K562 (cell line): ENCODE results near the gene SUN5. TPM values are rescaled to one million over a fixed set of nuclear protein-coding genes. Genes with fewer than 3 reads are reported as not detected.

Experiments used
- ATAC-seq: fragments of 200-7000 bp; cut with Tn5 transposase; 3 replicates; pipeline ENCODE4 v1.9.1; 2020; ENCODE audit warnings: moderate library complexity
- BruUV-seq: library from RNA; stranded (reverse); fragments of 400-500 nt; replicated peaks from 2 replicates; lab custom pipeline; 2021; lab: Mats Ljungman, UMichigan
- CTCF ChIA-PET: fragments of 300-600 bp; formaldehyde crosslinking; extraction: SDS; loops from one replicate; lab custom pipeline; 2021; ENCODE audit warnings: low intra/inter-chr PET ratio; lab: Yijun Ruan, JAX
- POLR2A ChIA-PET: fragments of 300-600, 350-650 bp; sonication (Branson Sonifier 250); formaldehyde crosslinking; extraction: SDS; loops from one replicate; lab custom pipeline; 2021; ENCODE audit warnings: antibody characterized with exemption, inconsistent platforms; lab: Yijun Ruan, JAX
- DNase-seq, 4 experiments: peaks; one replicate each; pipeline versions ENCODE4 v3.0.0 to v3.0.0-alpha.2; 2011 to 2018; ENCODE audit warnings: low spot score in 3 of 4, mixed read lengths in 3 of 4; ENCODE audit errors: extremely low read depth in 1 of 4
- FAIRE-seq: peaks from 2 replicates; lab custom pipeline; 2011; peaks lifted over from hg19 to GRCh38; lab: Jason Lieb, UNC
- H2AFZ ChIP-seq: 2 replicates; pipeline ENCODE4 v1.6.0; 2011; ENCODE audit warnings: low read depth, low read length, control low read depth, inconsistent platforms
- H3K27ac ChIP-seq: fragments of 200-600 bp; 3 replicates; pipeline ENCODE4 v1.8.0; 2011; ENCODE audit warnings: low read depth, mild to moderate bottlenecking, control low read depth, inconsistent platforms, low read length, moderate library complexity, mixed read lengths; ENCODE audit errors: extremely low read depth
- H3K27me3 ChIP-seq, 2 experiments: fragments of 300-600 bp in 1 of 2; 2 replicates in 1 of 2; 3 replicates in 1 of 2; pipeline versions ENCODE4 v1.6.0 to v1.8.0; 2011; ENCODE audit warnings: inconsistent platforms in 2 of 2, low read length in 2 of 2, mild to moderate bottlenecking in 1 of 2, mixed read lengths in 1 of 2, moderate library complexity in 1 of 2; ENCODE audit not compliant: control insufficient read depth in 2 of 2, insufficient read depth in 2 of 2
- H3K36me3 ChIP-seq: fragments of 300-600 bp; 3 replicates; pipeline ENCODE4 v1.8.0; 2011; ENCODE audit warnings: mild to moderate bottlenecking, low read length, inconsistent platforms; ENCODE audit not compliant: control insufficient read depth, insufficient read depth
- H3K4me1 ChIP-seq, 2 experiments: fragments of 200-600 bp in 1 of 2; replicated peaks in 1 of 2; 2 replicates in 1 of 2; 3 replicates in 1 of 2; pipeline versions ENCODE4 v1.5.1 to v1.8.0; 2011; ENCODE audit warnings: inconsistent platforms in 2 of 2, low read length in 2 of 2, mild to moderate bottlenecking in 1 of 2, mixed read lengths in 1 of 2, moderate library complexity in 1 of 2; ENCODE audit not compliant: control insufficient read depth in 2 of 2, insufficient read depth in 2 of 2
- H3K4me2 ChIP-seq: 2 replicates; pipeline ENCODE4 v1.6.1; 2011; ENCODE audit warnings: low read length, control low read depth, inconsistent platforms, mixed read lengths; ENCODE audit not compliant: insufficient read depth
- H3K4me3 ChIP-seq: fragments of 200-600 bp; sonication (generic), shearing (Covaris generic); 2 replicates; pipeline ENCODE4 v1.5.1; 2016; ENCODE audit warnings: control low read depth, inconsistent platforms
- H3K79me2 ChIP-seq: fragments of 200-600 bp; 3 replicates; pipeline ENCODE4 v1.8.0; 2011; ENCODE audit warnings: low read length, inconsistent platforms; ENCODE audit not compliant: control insufficient read depth, insufficient read depth
- H3K9ac ChIP-seq, 2 experiments: 2 replicates each; pipeline versions ENCODE4 v1.6.0 to v1.6.1; 2011; ENCODE audit warnings: low read depth in 2 of 2, low read length in 2 of 2, control low read depth in 1 of 2, inconsistent platforms in 1 of 2, mild to moderate bottlenecking in 1 of 2, mixed read lengths in 1 of 2; ENCODE audit not compliant: insufficient read depth in 1 of 2
- H3K9me1 ChIP-seq: one replicate; pipeline ENCODE4 v1.6.0; 2011; ENCODE audit warnings: inconsistent platforms, mild to moderate bottlenecking, low read length, moderate library complexity; ENCODE audit not compliant: control insufficient read depth, insufficient read depth
- H3K9me3 ChIP-seq: replicated peaks from 2 replicates; pipeline ENCODE4 v1.5.1; 2011; ENCODE audit warnings: low read depth, low read length, inconsistent platforms; ENCODE audit not compliant: control insufficient read depth, insufficient read depth
- H4K20me1 ChIP-seq: replicated peaks from 2 replicates; pipeline ENCODE4 v1.6.1; 2011; ENCODE audit warnings: low read length, inconsistent platforms, mixed read lengths; ENCODE audit not compliant: control insufficient read depth, insufficient read depth
- ESRRB ChIP-seq: fragments of 250-450 bp; sonication (Bioruptor Pico); IDR thresholded peaks from 2 replicates; pipeline ENCODE4 v1.5.0; 2020; ENCODE audit warnings: mild to moderate bottlenecking, moderate library complexity, borderline replicate concordance
- FOS ChIP-seq: IDR thresholded peaks from 3 replicates; pipeline ENCODE4 v1.6.1; 2011; ENCODE audit not compliant: insufficient read length; ENCODE audit errors: extremely low read depth
- RAD21 ChIP-seq, 2 experiments: fragments of 250-450 bp in 1 of 2; fragments of 450-650 bp in 1 of 2; sonication (Bioruptor Pico) in 1 of 2; formaldehyde crosslinking in 1 of 2; IDR thresholded peaks in 1 of 2; conservative IDR thresholded peaks in 1 of 2; 2 replicates each; pipeline versions ENCODE4 v1.4.0 to v1.8.0; 2020 to 2022; ENCODE audit warnings: mild to moderate bottlenecking in 2 of 2, moderate library complexity in 1 of 2
- SMC3 ChIP-seq: conservative IDR thresholded peaks from 2 replicates; pipeline ENCODE4 v1.6.1; 2011; ENCODE audit warnings: low read depth, low read length, improper control_type of control experiment; ENCODE audit not compliant: insufficient read depth
- WGBS: fragments of 100-300 bp; shearing (Covaris generic); methylation state at CpG from one replicate; pipeline ENCODE4 v1.1.6; 2016; ENCODE audit warnings: low coverage, mixed read lengths; ENCODE audit not compliant: insufficient coverage; ENCODE audit errors: missing lambda C conversion rate; 5-methylcytosine and 5-hydroxymethylcytosine counted together
- in situ Hi-C: fragments of 300-500 bp; cut with MboI; formaldehyde crosslinking; loops from 4 replicates; pipeline ENCODE4 v1.15.0; 2018; ENCODE audit warnings: inconsistent platforms, mixed read lengths
- intact Hi-C: fragments of 100-400 bp; cut with micrococcal nuclease; formaldehyde crosslinking; loops from 2 replicates; pipeline ENCODE4 v1.14.2; 2022
- polyA plus RNA-seq, 8 experiments: library from polyadenylated mRNA; depleted of rRNA in 4 of 8; stranded (reverse) in 5 of 8; unstranded in 3 of 8; fragments of >200 nt; fragmentation: Nextera tagmentation in 2 of 8; fragmentation: Illumina TruSeq in 1 of 8; extraction: Ambion mirVana in 2 of 8; extraction: Trizol in 1 of 8; gene quantifications; 2 replicates each; pipeline versions ENCODE4 v1.2.1 to v1.2.3, GENCODE V29; 2011 to 2014; ENCODE audit warnings: inconsistent platforms in 1 of 8, missing spikeins in 1 of 8
- total RNA-seq, 7 experiments: library from RNA; depleted of rRNA in 6 of 7; stranded (reverse); fragments of >200 nt in 6 of 7; fragmentation: Illumina TruSeq in 2 of 7; extraction: Trizol in 2 of 7; gene quantifications; 2 replicates each; pipeline versions ENCODE4 v1.2.1 to v1.2.3, GENCODE V29; 2011 to 2021; ENCODE audit warnings: low replicate concordance in 1 of 7
- TF ChIP-seq, protein P1 (sequence below): fragments of 200-800 bp; sonication (Bioruptor generic); IDR thresholded peaks from 2 replicates; pipeline ENCODE4 v1.6.1; 2017; ENCODE audit warnings: missing genetic modification characterization, missing compliant biosample characterization
- TF ChIP-seq, protein P2 (sequence below): fragments of 250-450 bp; sonication (Bioruptor Pico); IDR thresholded peaks from 2 replicates; pipeline ENCODE4 v1.4.0; 2020; ENCODE audit warnings: mild to moderate bottlenecking, moderate library complexity, borderline replicate concordance
- TF ChIP-seq, protein P3 (sequence below): fragments of 450-650 bp; IDR thresholded peaks from 2 replicates; pipeline ENCODE4 v1.6.1; 2016; ENCODE audit warnings: mild to moderate bottlenecking

The SUN5 gene
- total and polyA plus RNA-seq, 9 of the 15 experiments (the other 6 are each of a cell fraction or from before 2014, with no cell fraction given): not detected

DNA sequence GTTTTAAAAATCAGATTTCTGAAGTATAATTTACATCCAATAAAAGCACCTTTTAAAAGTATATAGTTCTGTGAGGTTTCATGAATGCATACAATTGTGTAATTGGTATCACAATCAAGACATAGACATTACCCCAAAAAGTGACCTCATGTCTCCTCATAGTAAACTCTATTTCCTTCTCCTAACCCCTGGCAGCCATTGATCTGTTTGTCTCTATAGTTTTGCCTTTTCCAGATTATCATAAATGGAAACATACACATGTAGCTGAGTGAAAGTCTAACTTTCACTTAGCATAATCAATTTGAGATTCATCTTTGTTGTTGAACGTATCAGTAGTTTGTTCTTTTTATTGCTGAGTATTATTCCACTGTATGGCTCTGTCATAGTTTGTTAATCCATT lies 57.6 kb downstream of the SUN5 start (continued):
- TF ChIP-seq, protein P1, sequence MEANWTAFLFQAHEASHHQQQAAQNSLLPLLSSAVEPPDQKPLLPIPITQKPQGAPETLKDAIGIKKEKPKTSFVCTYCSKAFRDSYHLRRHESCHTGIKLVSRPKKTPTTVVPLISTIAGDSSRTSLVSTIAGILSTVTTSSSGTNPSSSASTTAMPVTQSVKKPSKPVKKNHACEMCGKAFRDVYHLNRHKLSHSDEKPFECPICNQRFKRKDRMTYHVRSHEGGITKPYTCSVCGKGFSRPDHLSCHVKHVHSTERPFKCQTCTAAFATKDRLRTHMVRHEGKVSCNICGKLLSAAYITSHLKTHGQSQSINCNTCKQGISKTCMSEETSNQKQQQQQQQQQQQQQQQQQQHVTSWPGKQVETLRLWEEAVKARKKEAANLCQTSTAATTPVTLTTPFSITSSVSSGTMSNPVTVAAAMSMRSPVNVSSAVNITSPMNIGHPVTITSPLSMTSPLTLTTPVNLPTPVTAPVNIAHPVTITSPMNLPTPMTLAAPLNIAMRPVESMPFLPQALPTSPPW: no peak
- TF ChIP-seq, protein P2, sequence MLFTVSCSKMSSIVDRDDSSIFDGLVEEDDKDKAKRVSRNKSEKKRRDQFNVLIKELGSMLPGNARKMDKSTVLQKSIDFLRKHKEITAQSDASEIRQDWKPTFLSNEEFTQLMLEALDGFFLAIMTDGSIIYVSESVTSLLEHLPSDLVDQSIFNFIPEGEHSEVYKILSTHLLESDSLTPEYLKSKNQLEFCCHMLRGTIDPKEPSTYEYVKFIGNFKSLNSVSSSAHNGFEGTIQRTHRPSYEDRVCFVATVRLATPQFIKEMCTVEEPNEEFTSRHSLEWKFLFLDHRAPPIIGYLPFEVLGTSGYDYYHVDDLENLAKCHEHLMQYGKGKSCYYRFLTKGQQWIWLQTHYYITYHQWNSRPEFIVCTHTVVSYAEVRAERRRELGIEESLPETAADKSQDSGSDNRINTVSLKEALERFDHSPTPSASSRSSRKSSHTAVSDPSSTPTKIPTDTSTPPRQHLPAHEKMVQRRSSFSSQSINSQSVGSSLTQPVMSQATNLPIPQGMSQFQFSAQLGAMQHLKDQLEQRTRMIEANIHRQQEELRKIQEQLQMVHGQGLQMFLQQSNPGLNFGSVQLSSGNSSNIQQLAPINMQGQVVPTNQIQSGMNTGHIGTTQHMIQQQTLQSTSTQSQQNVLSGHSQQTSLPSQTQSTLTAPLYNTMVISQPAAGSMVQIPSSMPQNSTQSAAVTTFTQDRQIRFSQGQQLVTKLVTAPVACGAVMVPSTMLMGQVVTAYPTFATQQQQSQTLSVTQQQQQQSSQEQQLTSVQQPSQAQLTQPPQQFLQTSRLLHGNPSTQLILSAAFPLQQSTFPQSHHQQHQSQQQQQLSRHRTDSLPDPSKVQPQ: no peak
- no peak for TF ChIP-seq FOS

DNA sequence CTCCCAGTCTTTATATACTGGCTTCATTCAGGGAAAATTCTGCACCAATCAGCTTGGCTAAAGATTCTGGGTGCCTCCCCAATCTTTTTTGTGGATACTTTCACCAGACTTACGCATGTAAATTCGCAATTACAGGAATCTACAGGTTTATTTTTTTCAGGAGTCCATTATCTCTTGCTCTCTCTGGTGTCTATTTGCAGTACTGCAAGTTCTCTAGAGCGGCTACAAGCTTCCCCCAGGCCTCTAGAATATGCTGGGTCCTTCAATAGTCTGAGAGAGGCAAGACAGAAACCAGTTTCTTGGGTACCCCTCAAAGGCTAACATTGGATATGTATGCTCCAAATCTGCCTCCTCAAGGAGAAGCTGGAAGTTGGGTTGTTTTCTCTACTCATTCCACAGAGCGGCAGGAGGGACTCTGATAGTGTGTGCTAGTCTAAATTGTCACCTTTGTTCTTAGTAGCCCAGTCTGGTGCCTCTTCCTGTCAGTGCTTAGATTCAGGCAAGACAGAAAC lies 58.5 kb downstream of the SUN5 start:
- in situ Hi-C loops (loop anchor here (5.0 kb wide), 1 partner anchor 43 kb away; no protein-coding TSS in a partner anchor), intact Hi-C loops (loop anchor here (1.0 kb wide), 2 partner anchors 43 to 271 kb away; no protein-coding TSS in a partner anchor)
- BruUV-seq: no TSS peak
- POLR2A ChIA-PET: interaction anchor here (0.5 to 1.6 kb wide), 6 partner anchors 9 to 905 kb away, joined by 3 to 6 read pairs (median 4); no protein-coding TSS in a partner anchor
- H3K36me3 ChIP-seq: no peaks in the 10 kb centered on the region
- no peaks in the 10 kb centered on the region for H3K9me3 ChIP-seq
- no peaks in the 10 kb centered on the region for H4K20me1 ChIP-seq
- 3% methylated on average over 4 of the region's 4 CpGs for WGBS
- H3K4me3 ChIP-seq: no peak overlapping the region
- no peak overlapping the region for H3K27ac ChIP-seq
- no peaks in the 10 kb centered on the region for H3K9me1 ChIP-seq
- no peaks in the 10 kb centered on the region for H3K79me2 ChIP-seq
- no peak overlapping the region for H3K9ac ChIP-seq
- peak; percentile 78 for FAIRE-seq
- peak; percentile 84 for ATAC-seq
- H3K4me2 ChIP-seq: no peak overlapping the region
- H3K27me3 ChIP-seq: peaks cover 0 to 11% of the 10 kb centered on the region in 2 experiments; a peak in 2 of 5 replicates
- DNase-seq: peak in 2 of 4 experiments; percentile 14 to 46
- H2AFZ ChIP-seq: no peak overlapping the region
- CTCF ChIA-PET: interaction anchor here (1.1 to 1.7 kb wide), 2 partner anchors 42 to 155 kb away, joined by 3 to 6 read pairs; no protein-coding TSS in a partner anchor
- H3K4me1 ChIP-seq: no peaks in the 10 kb centered on the region
- TF ChIP-seq SMC3 (peak; percentile 50; the same call in 1 of the 2 replicates), RAD21 (CRISPR knock-in tag; conservative IDR thresholded peaks at IDR 0.05 in 1 of 2, IDR thresholded peaks at IDR 0.05 in 1 of 2) (peak in 1 of 2 experiments; percentile 56; a peak in 2 of 4 replicates), ESRRB (no peak)
- TF ChIP-seq, protein P3, sequence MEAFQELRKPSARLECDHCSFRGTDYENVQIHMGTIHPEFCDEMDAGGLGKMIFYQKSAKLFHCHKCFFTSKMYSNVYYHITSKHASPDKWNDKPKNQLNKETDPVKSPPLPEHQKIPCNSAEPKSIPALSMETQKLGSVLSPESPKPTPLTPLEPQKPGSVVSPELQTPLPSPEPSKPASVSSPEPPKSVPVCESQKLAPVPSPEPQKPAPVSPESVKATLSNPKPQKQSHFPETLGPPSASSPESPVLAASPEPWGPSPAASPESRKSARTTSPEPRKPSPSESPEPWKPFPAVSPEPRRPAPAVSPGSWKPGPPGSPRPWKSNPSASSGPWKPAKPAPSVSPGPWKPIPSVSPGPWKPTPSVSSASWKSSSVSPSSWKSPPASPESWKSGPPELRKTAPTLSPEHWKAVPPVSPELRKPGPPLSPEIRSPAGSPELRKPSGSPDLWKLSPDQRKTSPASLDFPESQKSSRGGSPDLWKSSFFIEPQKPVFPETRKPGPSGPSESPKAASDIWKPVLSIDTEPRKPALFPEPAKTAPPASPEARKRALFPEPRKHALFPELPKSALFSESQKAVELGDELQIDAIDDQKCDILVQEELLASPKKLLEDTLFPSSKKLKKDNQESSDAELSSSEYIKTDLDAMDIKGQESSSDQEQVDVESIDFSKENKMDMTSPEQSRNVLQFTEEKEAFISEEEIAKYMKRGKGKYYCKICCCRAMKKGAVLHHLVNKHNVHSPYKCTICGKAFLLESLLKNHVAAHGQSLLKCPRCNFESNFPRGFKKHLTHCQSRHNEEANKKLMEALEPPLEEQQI: no peak
